Heart left ventricle (tissue), 16 donors: ENCODE results near the gene TFAP2B. TPM values are rescaled to one million over a fixed set of nuclear protein-coding genes. Genes with fewer than 3 reads are reported as not detected.

Experiments
- ATAC-seq, 4 donors: fragments of 200-7000 bp; cut with Tn5 transposase; one replicate each; pipeline ENCODE4 v1.9.1; 2020 to 2022; ENCODE audit warnings: moderate library complexity in 4 of 4, mild to moderate bottlenecking in 3 of 4, moderate number of reproducible peaks in 1 of 4
- DNase-seq, 5 donors: peaks; one replicate each; pipeline ENCODE4 v3.0.0-alpha.2; 2020
- H3K27ac ChIP-seq, 12 donors: fragments of 200-600 bp; sonication (generic) in 4 of 12; one replicate each; pipeline versions ENCODE4 v1.5.0 to v1.8.0; 2016 to 2022; ENCODE audit warnings: mild to moderate bottlenecking in 2 of 12
- H3K27me3 ChIP-seq, 9 donors: fragments of 200-600 bp; sonication (generic) in 2 of 9; one replicate each; pipeline versions ENCODE4 v1.5.1 to v1.8.0; 2016 to 2022; ENCODE audit warnings: mild to moderate bottlenecking in 3 of 9
- H3K36me3 ChIP-seq, 9 donors: fragments of 200-600 bp; sonication (generic) in 2 of 9; one replicate each; pipeline versions ENCODE4 v1.5.0 to v1.8.0; 2018 to 2022; ENCODE audit warnings: mild to moderate bottlenecking in 2 of 9
- H3K4me1 ChIP-seq, 12 donors: fragments of 200-600 bp; sonication (generic) in 4 of 12; one replicate each; pipeline versions ENCODE4 v1.5.0 to v1.8.0; 2016 to 2022; ENCODE audit warnings: mild to moderate bottlenecking in 3 of 12
- H3K4me3 ChIP-seq, 12 donors: fragments of 200-600 bp; sonication (generic) in 4 of 12; one replicate each; pipeline versions ENCODE4 v1.5.0 to v1.8.0; 2017 to 2022; ENCODE audit warnings: mild to moderate bottlenecking in 9 of 12, moderate library complexity in 4 of 12
- H3K9me3 ChIP-seq, 12 donors: fragments of 200-600 bp; sonication (generic) in 4 of 12; one replicate each; pipeline versions ENCODE4 v1.5.0 to v1.8.0; 2016 to 2022; ENCODE audit warnings: mild to moderate bottlenecking in 1 of 12
- POLR2A ChIP-seq, 2 donors: fragments of 450-650 bp; IDR thresholded peaks; one replicate each; pipeline ENCODE4 v1.6.1; 2017; ENCODE audit warnings: antibody characterized with exemption in 2 of 2, mild to moderate bottlenecking in 2 of 2, moderate library complexity in 2 of 2
- intact Hi-C, 10 donors: fragments of 100-400 bp; cut with DNase I; formaldehyde crosslinking; loops; one replicate each; pipeline versions ENCODE4 v1.11.1 to v1.14.2; 2022
- polyA plus RNA-seq, 2 donors: library from polyadenylated mRNA; stranded (reverse); fragments of 200-250 nt; gene quantifications; one replicate each; pipeline ENCODE4 v1.2.3, GENCODE V29; 2013
- total RNA-seq, 9 donors: library from RNA; depleted of rRNA in 2 of 9; stranded (reverse); fragments of >200 nt in 2 of 9; fragmentation: NEBNext Ultra II Directional in 3 of 9; extraction: Animal tissue kit (Norgen Biotek cat#: 25700) in 3 of 9; gene quantifications; one replicate each; pipeline versions ENCODE4 v1.1.0 to v1.2.4, GENCODE V29; 2016 to 2023
- TF ChIP-seq, protein P1 (sequence below), 12 donors: fragments of 200-600 bp; sonication (generic) in 4 of 12; IDR thresholded peaks; one replicate each; pipeline versions ENCODE4 v1.5.0 to v1.8.0; 2018 to 2022; ENCODE audit warnings: antibody characterized with exemption in 12 of 12, mild to moderate bottlenecking in 5 of 12
- donor health status: ischemic (EF 13 %, LVEDD 7.1; RV severe dilation, severe dysfunction).
- donor health status: healthy with polysubstance abuse.
- donor health status: DM: no; HTN: yes; CAD: no.
- donor health status: DM: no; HTN: no; CAD: no.
- donor health status: ischemic (EF 25% LVEDD 6.9; RV normal size, moderate dysfunction).
- donor health status: ischemic (EF 25% LVEDD 5.7; RV mildly dilated, moderate dysfunction).
- donor health status: healthy.
- donor health status: DM: yes; HTN: yes; CAD: no.
- donor health status: ischemic (EF 35%, LVEDD 5.7; RV mildly dilated, moderate dysfunction).
- donor health status: nonischemic (EF 11% LVEDD 7.7; RV severe dilation, severe dysfunction).
- donor health status: DM: yes; HTN: yes; CAD: no.
- donor health status: PGD.
- donor health status: ischemic (EF 29% LVEDD 5.4; RV normal size, mild dysfunction).
- donor health status: nonischemic (EF 23%, LVEDD 6.1; RV moderate dilation, normal function).

Gene TFAP2B
- total and polyA plus RNA-seq, 11 donors: not detected

DNA sequence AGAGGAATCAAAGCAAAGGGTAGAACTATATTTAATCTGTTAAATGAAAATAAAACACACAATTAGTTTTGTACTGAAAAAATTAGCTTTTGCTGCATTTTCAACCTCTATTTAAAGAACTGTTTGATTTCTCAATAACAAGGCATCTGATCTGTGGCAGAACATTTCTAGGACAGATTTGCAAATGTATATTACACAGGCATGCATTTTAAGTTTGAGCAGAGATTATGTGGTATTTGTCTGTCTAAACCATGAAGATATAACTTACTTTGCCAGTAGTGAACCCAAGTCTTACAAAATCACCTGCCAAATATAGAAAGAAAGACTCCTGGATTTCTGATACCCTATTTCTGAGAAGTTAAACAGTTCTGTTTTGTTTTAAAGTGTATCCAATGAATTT lies 71.9 kb downstream of the TFAP2B start:
- Histone ChIP-seq H3K27me3 (no peaks in the 10 kb centered on the region), H3K4me3 (no peak overlapping the region), H3K4me1 (no peaks in the 10 kb centered on the region), H3K36me3 (no peaks in the 10 kb centered on the region), H3K9me3 (peaks cover 0 to 7% (median 0%) of the 10 kb centered on the region in 12 donors), H3K27ac (no peak overlapping the region)
- TF ChIP-seq, protein P1, sequence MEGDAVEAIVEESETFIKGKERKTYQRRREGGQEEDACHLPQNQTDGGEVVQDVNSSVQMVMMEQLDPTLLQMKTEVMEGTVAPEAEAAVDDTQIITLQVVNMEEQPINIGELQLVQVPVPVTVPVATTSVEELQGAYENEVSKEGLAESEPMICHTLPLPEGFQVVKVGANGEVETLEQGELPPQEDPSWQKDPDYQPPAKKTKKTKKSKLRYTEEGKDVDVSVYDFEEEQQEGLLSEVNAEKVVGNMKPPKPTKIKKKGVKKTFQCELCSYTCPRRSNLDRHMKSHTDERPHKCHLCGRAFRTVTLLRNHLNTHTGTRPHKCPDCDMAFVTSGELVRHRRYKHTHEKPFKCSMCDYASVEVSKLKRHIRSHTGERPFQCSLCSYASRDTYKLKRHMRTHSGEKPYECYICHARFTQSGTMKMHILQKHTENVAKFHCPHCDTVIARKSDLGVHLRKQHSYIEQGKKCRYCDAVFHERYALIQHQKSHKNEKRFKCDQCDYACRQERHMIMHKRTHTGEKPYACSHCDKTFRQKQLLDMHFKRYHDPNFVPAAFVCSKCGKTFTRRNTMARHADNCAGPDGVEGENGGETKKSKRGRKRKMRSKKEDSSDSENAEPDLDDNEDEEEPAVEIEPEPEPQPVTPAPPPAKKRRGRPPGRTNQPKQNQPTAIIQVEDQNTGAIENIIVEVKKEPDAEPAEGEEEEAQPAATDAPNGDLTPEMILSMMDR (IDR thresholded peaks at IDR 0.05): no peak
- no peak for TF ChIP-seq POLR2A (IDR thresholded peaks at IDR 0.05)
- ATAC-seq (no peak), DNase-seq (no peak)
- intact Hi-C loops: no loop called here

DNA sequence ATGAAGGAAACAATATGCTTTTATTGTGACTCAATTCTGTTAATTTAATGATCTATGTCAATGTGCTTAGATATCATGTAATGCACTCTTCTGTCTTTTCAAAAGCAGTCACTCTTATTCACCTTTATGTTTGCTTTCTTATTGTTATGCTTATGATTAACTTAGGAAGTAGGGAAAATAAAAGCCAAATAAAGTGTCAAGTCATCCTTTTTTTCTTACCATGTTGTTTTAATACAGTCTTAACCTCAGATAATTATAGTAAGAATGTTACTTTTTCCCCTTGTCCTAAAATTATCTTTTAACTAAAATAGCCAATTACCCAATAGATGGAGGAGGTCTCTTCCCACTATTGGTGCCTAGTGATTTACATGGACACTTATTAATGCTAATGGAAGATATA lies 72.6 kb downstream of the TFAP2B start:
- no peak for ATAC-seq

More for the DNA sequence above, 72.6 kb downstream of the TFAP2B start:
- Histone ChIP-seq H3K4me1 (no peaks in the 10 kb centered on the region), H3K27me3 (no peaks in the 10 kb centered on the region), H3K36me3 (no peaks in the 10 kb centered on the region), H3K9me3 (peaks cover 0 to 8% (median 0%) of the 10 kb centered on the region in 12 donors), H3K4me3 (no peak overlapping the region), H3K27ac (no peak overlapping the region)
- no peak for DNase-seq
- TF ChIP-seq, protein P1 (IDR thresholded peaks at IDR 0.05): no peak
- no peak for TF ChIP-seq POLR2A (IDR thresholded peaks at IDR 0.05)
- intact Hi-C loops: no loop called here

Other genes starting within 250 kb of the TFAP2B start
- not detected for gene TFAP2D, start 105.3 kb upstream of the TFAP2B start, total RNA-seq
- gene TFAP2D, start 105.3 kb upstream of the TFAP2B start, polyA plus RNA-seq: not detected